Measurements from ENCODE around the gene KLHL14.

KLHL14 gene

GRCh38 chr18:32623563-32623962, 149.3 kb downstream of the KLHL14 start:
- no peak overlapping the region for H3K4me3 ChIP-seq (ENCODE audit: low read length)
- no peak overlapping the region for H3K9ac ChIP-seq (ENCODE audit: low read depth, low read length)
- H3K36me3 ChIP-seq (ENCODE audit: insufficient read depth, low read depth, low read length), result no peaks in the 10 kb centered on the region
- peaks cover 2% of the 10 kb centered on the region for H3K4me1 ChIP-seq (ENCODE audit: insufficient read depth, low read length)
- no peaks in the 10 kb centered on the region for H3K27me3 ChIP-seq (ENCODE audit: insufficient read depth, low read length)
- no peaks in the 10 kb centered on the region for H3K9me3 ChIP-seq (ENCODE audit: insufficient read depth, low read depth, low read length)
- H3K27ac ChIP-seq (ENCODE audit: low read length), result no peak overlapping the region

Measured in iPS-20b (cell line).